OCI-LY1 (cell line): ENCODE data around the gene WFS1.

Source experiments
- H2AFZ ChIP-seq: fragments of 200-600 bp; sonication (generic), shearing (Covaris generic); 2 replicates; pipeline ENCODE4 v1.6.0; 2014; ENCODE audit warnings: antibody characterized with exemption, mild to moderate bottlenecking, low read length
- H3F3A ChIP-seq: fragments of 200-600 bp; sonication (generic), shearing (Covaris generic); 2 replicates; pipeline ENCODE4 v1.6.0; 2014; ENCODE audit warnings: mild to moderate bottlenecking, antibody characterized with exemption, low read length, moderate library complexity; ENCODE audit not compliant: insufficient read depth
- H3K27ac ChIP-seq: fragments of 200-600 bp; sonication (generic); 2 replicates; pipeline ENCODE4 v1.5.1; 2014; ENCODE audit warnings: low read length, mixed run types, mild to moderate bottlenecking, low read depth; ENCODE audit not compliant: poor library complexity, severe bottlenecking
- H3K27me3 ChIP-seq: fragments of 200-600 bp; sonication (generic); 2 replicates; pipeline ENCODE4 v1.6.0; 2014; ENCODE audit warnings: antibody characterized with exemption, mild to moderate bottlenecking, low read length, moderate library complexity; ENCODE audit not compliant: insufficient read depth
- H3K36me3 ChIP-seq: fragments of 200-600 bp; sonication (generic); 2 replicates; pipeline ENCODE4 v1.6.1; 2014; ENCODE audit warnings: mild to moderate bottlenecking, antibody characterized with exemption, low read length, moderate library complexity, mixed read lengths; ENCODE audit not compliant: insufficient read depth
- H3K4me1 ChIP-seq: fragments of 200-600 bp; sonication (generic); 2 replicates; pipeline ENCODE4 v1.5.1; 2014; ENCODE audit warnings: mild to moderate bottlenecking, low read length, moderate library complexity; ENCODE audit not compliant: insufficient read depth, severe bottlenecking
- H3K4me2 ChIP-seq: fragments of 200-600 bp; sonication (generic), shearing (Covaris generic); 2 replicates; pipeline ENCODE4 v1.6.1; 2014; ENCODE audit warnings: low read length
- H3K4me3 ChIP-seq: fragments of 200-600 bp; sonication (generic); 2 replicates; pipeline ENCODE4 v1.5.1; 2014; ENCODE audit warnings: low read length, low read depth, mild to moderate bottlenecking, mixed read lengths; ENCODE audit not compliant: poor library complexity, severe bottlenecking
- H3K79me2 ChIP-seq: fragments of 200-600 bp; shearing (Covaris generic); 2 replicates; pipeline ENCODE4 v1.6.1; 2016; ENCODE audit warnings: mixed run types, low read length, mixed read lengths; ENCODE audit not compliant: insufficient read depth
- H3K9ac ChIP-seq: fragments of 200-600 bp; sonication (generic), shearing (Covaris generic); 2 replicates; pipeline ENCODE4 v1.6.1; 2014; ENCODE audit warnings: mild to moderate bottlenecking, low read length, mixed read lengths
- H3K9me2 ChIP-seq: fragments of 200-600 bp; sonication (generic), shearing (Covaris generic); 2 replicates; pipeline ENCODE4 v1.6.1; 2014; ENCODE audit warnings: low read depth, mild to moderate bottlenecking, low read length, mixed read lengths
- H3K9me3 ChIP-seq: fragments of 200-600 bp; shearing (Covaris generic); 2 replicates; pipeline ENCODE4 v1.6.1; 2014; ENCODE audit warnings: low read length, mixed read lengths
- H4K20me1 ChIP-seq: fragments of 200-600 bp; sonication (generic), shearing (Covaris generic); 2 replicates; pipeline ENCODE4 v1.6.0; 2016; ENCODE audit warnings: mild to moderate bottlenecking, low read length; ENCODE audit not compliant: insufficient read depth
- CTCF ChIP-seq: fragments of 200-600 bp; sonication (generic), shearing (Covaris generic); IDR thresholded peaks from 2 replicates; pipeline ENCODE4 v1.5.1; 2017; ENCODE audit warnings: mild to moderate bottlenecking, antibody characterized with exemption, low read length, moderate library complexity, mixed read lengths
- EZH2 ChIP-seq: fragments of 200-600 bp; sonication (generic), shearing (Covaris generic); IDR thresholded peaks from 2 replicates; pipeline ENCODE4 v1.8.0; 2017; ENCODE audit warnings: borderline replicate concordance, mixed run types, mild to moderate bottlenecking, antibody characterized with exemption, low read length, moderate library complexity, mixed read lengths

WFS1 gene

GRCh38 chr4:6229095-6229494 is 40.6 kb upstream of the WFS1 start:
- Histone ChIP-seq H3K4me3 (no peak overlapping the region), H3K4me2 (no peak overlapping the region), H3K36me3 (no peaks in the 10 kb centered on the region), H3K79me2 (no peaks in the 10 kb centered on the region), H3F3A (no peaks in the 10 kb centered on the region), H3K9me2 (no peaks in the 10 kb centered on the region), H3K4me1 (no peaks in the 10 kb centered on the region), H2AFZ (no peak overlapping the region), H4K20me1 (no peaks in the 10 kb centered on the region), H3K27ac (no peak overlapping the region), H3K9ac (no peak overlapping the region), H3K9me3 (no peaks in the 10 kb centered on the region), H3K27me3 (no peaks in the 10 kb centered on the region)
- TF ChIP-seq EZH2 (no peak), CTCF (no peak)

GRCh38 chr4:6229671-6230501 is 39.8 kb upstream of the WFS1 start:
- no peak overlapping the region for H3K4me3 ChIP-seq
- no peaks in the 10 kb centered on the region for H3K9me3 ChIP-seq
- no peak for TF ChIP-seq EZH2
- no peak for TF ChIP-seq CTCF
- H3K27me3 ChIP-seq: no peaks in the 10 kb centered on the region
- H3K4me2 ChIP-seq: no peak overlapping the region
- H4K20me1 ChIP-seq: no peaks in the 10 kb centered on the region
- no peaks in the 10 kb centered on the region for H3K4me1 ChIP-seq
- H3K79me2 ChIP-seq: no peaks in the 10 kb centered on the region
- no peaks in the 10 kb centered on the region for H3F3A ChIP-seq
- no peak overlapping the region for H2AFZ ChIP-seq
- H3K9me2 ChIP-seq: no peaks in the 10 kb centered on the region
- H3K36me3 ChIP-seq: no peaks in the 10 kb centered on the region
- H3K9ac ChIP-seq: no peak overlapping the region
- no peak overlapping the region for H3K27ac ChIP-seq

- H3K9ac ChIP-seq: no peak overlapping the region
- H3K9me3 ChIP-seq: no peaks in the 10 kb centered on the region
- no peak overlapping the region for H3K27ac ChIP-seq
- no peak for TF ChIP-seq CTCF
- no peak for TF ChIP-seq EZH2
- H3K27me3 ChIP-seq: no peaks in the 10 kb centered on the region
- H3K4me2 ChIP-seq: no peak overlapping the region
- H4K20me1 ChIP-seq: no peaks in the 10 kb centered on the region
- no peaks in the 10 kb centered on the region for H3F3A ChIP-seq
- no peaks in the 10 kb centered on the region for H3K79me2 ChIP-seq
- H2AFZ ChIP-seq: no peak overlapping the region
- no peaks in the 10 kb centered on the region for H3K36me3 ChIP-seq
- no peak overlapping the region for H3K4me3 ChIP-seq
- no peaks in the 10 kb centered on the region for H3K4me1 ChIP-seq
- H3K9me2 ChIP-seq: no peaks in the 10 kb centered on the region
Measured at GRCh38 chr4:6230502-6230785, 39.2 kb upstream of the WFS1 start.
